ENCODE results near the gene SYTL4.

DNA sequence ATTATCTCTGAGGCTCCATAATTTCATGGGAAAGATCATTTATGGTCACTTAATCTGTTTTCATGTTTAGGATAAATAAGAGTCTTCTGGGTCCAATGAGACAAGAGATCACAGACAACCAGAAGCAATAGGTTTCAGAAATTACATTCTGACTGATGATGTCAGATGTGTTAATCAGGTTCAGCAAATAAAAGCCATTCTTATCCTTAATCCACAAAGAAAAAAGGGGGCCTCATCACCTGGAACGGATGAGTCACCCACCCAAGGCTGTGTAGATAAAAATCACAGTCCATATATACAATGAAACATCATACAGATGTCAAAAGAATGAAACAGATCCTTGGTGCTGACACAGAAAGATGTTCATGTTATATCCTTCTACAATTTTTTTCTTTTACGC, 36.6 kb downstream of the SYTL4 start:
- TF ChIP-seq, protein P1, sequence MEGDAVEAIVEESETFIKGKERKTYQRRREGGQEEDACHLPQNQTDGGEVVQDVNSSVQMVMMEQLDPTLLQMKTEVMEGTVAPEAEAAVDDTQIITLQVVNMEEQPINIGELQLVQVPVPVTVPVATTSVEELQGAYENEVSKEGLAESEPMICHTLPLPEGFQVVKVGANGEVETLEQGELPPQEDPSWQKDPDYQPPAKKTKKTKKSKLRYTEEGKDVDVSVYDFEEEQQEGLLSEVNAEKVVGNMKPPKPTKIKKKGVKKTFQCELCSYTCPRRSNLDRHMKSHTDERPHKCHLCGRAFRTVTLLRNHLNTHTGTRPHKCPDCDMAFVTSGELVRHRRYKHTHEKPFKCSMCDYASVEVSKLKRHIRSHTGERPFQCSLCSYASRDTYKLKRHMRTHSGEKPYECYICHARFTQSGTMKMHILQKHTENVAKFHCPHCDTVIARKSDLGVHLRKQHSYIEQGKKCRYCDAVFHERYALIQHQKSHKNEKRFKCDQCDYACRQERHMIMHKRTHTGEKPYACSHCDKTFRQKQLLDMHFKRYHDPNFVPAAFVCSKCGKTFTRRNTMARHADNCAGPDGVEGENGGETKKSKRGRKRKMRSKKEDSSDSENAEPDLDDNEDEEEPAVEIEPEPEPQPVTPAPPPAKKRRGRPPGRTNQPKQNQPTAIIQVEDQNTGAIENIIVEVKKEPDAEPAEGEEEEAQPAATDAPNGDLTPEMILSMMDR (conservative IDR thresholded peaks at IDR 0.05; ENCODE audit: low read length), result no peak
- TF ChIP-seq EZH2phosphoT487 (IDR thresholded peaks at IDR 0.05; ENCODE audit: borderline replicate concordance), result no peak
